ENCODE data around the gene HNRNPC.

DNA sequence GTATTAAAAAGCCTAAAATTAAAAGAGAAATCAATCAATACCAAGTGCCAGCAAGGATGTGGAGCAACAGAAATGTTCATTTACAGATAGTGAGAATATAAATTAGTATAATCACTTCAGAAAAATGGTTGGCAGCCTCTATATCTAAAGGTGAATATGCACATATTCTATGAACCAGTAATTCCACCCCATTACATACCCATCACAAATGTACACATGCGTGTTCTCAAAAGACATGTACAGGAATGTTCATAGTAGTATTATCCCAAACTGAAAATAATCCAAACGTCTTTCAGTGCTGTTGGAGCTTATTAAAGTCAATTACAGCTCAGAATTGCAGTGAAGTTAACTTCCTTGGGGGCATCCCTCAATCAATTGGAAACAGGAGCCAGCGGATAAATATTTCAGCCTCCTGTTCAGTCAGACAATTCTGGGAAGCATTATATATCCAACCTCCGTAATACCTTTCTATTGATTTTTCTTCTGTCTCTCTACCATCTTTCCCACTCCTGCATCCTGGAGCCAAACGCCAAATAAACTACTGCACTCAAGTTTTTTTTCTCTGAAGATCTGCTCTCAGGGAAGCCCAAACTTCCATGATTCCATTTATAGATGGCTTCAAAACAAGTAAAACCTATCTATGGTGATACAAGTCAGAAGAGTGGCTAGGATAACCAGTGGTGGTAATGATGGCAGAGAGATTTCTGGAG, 68.3 kb downstream of the HNRNPC start:
- TF ChIP-seq POLR2A (IDR thresholded peaks at IDR 0.05; ENCODE audit: low read length), result no peak
- TF ChIP-seq EP300 (IDR thresholded peaks at IDR 0.05), result no peak
- TF ChIP-seq, protein P1, sequence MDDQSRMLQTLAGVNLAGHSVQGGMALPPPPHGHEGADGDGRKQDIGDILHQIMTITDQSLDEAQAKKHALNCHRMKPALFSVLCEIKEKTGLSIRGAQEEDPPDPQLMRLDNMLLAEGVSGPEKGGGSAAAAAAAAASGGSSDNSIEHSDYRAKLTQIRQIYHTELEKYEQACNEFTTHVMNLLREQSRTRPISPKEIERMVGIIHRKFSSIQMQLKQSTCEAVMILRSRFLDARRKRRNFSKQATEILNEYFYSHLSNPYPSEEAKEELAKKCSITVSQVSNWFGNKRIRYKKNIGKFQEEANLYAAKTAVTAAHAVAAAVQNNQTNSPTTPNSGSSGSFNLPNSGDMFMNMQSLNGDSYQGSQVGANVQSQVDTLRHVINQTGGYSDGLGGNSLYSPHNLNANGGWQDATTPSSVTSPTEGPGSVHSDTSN (IDR thresholded peaks at IDR 0.05), result no peak
- no peak for TF ChIP-seq JUN (IDR thresholded peaks at IDR 0.05)
- TF ChIP-seq, protein P2, sequence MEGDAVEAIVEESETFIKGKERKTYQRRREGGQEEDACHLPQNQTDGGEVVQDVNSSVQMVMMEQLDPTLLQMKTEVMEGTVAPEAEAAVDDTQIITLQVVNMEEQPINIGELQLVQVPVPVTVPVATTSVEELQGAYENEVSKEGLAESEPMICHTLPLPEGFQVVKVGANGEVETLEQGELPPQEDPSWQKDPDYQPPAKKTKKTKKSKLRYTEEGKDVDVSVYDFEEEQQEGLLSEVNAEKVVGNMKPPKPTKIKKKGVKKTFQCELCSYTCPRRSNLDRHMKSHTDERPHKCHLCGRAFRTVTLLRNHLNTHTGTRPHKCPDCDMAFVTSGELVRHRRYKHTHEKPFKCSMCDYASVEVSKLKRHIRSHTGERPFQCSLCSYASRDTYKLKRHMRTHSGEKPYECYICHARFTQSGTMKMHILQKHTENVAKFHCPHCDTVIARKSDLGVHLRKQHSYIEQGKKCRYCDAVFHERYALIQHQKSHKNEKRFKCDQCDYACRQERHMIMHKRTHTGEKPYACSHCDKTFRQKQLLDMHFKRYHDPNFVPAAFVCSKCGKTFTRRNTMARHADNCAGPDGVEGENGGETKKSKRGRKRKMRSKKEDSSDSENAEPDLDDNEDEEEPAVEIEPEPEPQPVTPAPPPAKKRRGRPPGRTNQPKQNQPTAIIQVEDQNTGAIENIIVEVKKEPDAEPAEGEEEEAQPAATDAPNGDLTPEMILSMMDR (IDR thresholded peaks at IDR 0.05), result no peak
- no peak for TF ChIP-seq RAD21 (conservative IDR thresholded peaks at IDR 0.05 in 1 of 2, IDR thresholded peaks at IDR 0.05 in 1 of 2)
